ENCODE measurements around the gene NARS2.
A peak's percentile ranks its signal among the peaks of the same experiment; 100 is the strongest.

Gene NARS2

GRCh38 chr11:78459738-78460137 lies 114.9 kb downstream of the NARS2 start:
- in situ Hi-C loops (cut with MboI; ENCODE audit: low pct_unique_long_range_greater_than_20kb, low sequenced_read_pairs): no loop called here
- no peak for DNase-seq

- in situ Hi-C loops (cut with MboI; ENCODE audit: low pct_unique_long_range_greater_than_20kb, low sequenced_read_pairs): no loop called here
- DNase-seq: no peak
Measured at GRCh38 chr11:78457448-78457847, 117.2 kb downstream of the NARS2 start.

GRCh38 chr11:78453140-78453935 lies 121.3 kb downstream of the NARS2 start:
- in situ Hi-C loops (cut with MboI; ENCODE audit: low pct_unique_long_range_greater_than_20kb, low sequenced_read_pairs): no loop called here
- no peak for DNase-seq

GRCh38 chr11:78451371-78452150 lies 123.1 kb downstream of the NARS2 start:
- in situ Hi-C loops (cut with MboI; ENCODE audit: low pct_unique_long_range_greater_than_20kb, low sequenced_read_pairs): no loop called here

GRCh38 chr11:78450866-78451265 lies 123.8 kb downstream of the NARS2 start:
- in situ Hi-C loops (cut with MboI; ENCODE audit: low pct_unique_long_range_greater_than_20kb, low sequenced_read_pairs): no loop called here
- no peak for DNase-seq

More at GRCh38 chr11:78451371-78452150, 123.1 kb downstream of the NARS2 start:
- DNase-seq: no peak

GRCh38 chr11:78449866-78450265 lies 124.8 kb downstream of the NARS2 start:
- no peak for DNase-seq
- in situ Hi-C loops (cut with MboI; ENCODE audit: low pct_unique_long_range_greater_than_20kb, low sequenced_read_pairs): no loop called here

- no peak for DNase-seq
Measured at GRCh38 chr11:78446210-78446609, 128.5 kb downstream of the NARS2 start.

GRCh38 chr11:78444726-78445125 lies 129.9 kb downstream of the NARS2 start:
- in situ Hi-C loops (cut with MboI; ENCODE audit: low pct_unique_long_range_greater_than_20kb, low sequenced_read_pairs): no loop called here
- no peak for DNase-seq

More at GRCh38 chr11:78446210-78446609, 128.5 kb downstream of the NARS2 start:
- in situ Hi-C loops (cut with MboI; ENCODE audit: low pct_unique_long_range_greater_than_20kb, low sequenced_read_pairs): no loop called here

GRCh38 chr11:78441956-78442355 lies 132.7 kb downstream of the NARS2 start:
- in situ Hi-C loops (cut with MboI; ENCODE audit: low pct_unique_long_range_greater_than_20kb, low sequenced_read_pairs): no loop called here
- DNase-seq: no peak

- DNase-seq: no peak
- in situ Hi-C loops (cut with MboI; ENCODE audit: low pct_unique_long_range_greater_than_20kb, low sequenced_read_pairs): no loop called here
Measured at GRCh38 chr11:78438298-78438975, 136.2 kb downstream of the NARS2 start.

- in situ Hi-C loops (cut with MboI; ENCODE audit: low pct_unique_long_range_greater_than_20kb, low sequenced_read_pairs): no loop called here
- DNase-seq: no peak
Measured at GRCh38 chr11:78432956-78433355, 141.7 kb downstream of the NARS2 start.

GRCh38 chr11:78432058-78432515 lies 142.6 kb downstream of the NARS2 start:
- DNase-seq: peak; percentile 46
- in situ Hi-C loops (cut with MboI; ENCODE audit: low pct_unique_long_range_greater_than_20kb, low sequenced_read_pairs): no loop called here

GRCh38 chr11:78429660-78430059 lies 145.0 kb downstream of the NARS2 start:
- DNase-seq: no peak
- in situ Hi-C loops (cut with MboI; ENCODE audit: low pct_unique_long_range_greater_than_20kb, low sequenced_read_pairs): no loop called here

GRCh38 chr11:78429209-78429608 lies 145.5 kb downstream of the NARS2 start:
- in situ Hi-C loops (cut with MboI; ENCODE audit: low pct_unique_long_range_greater_than_20kb, low sequenced_read_pairs): no loop called here
- no peak for DNase-seq

- in situ Hi-C loops (cut with MboI; ENCODE audit: low pct_unique_long_range_greater_than_20kb, low sequenced_read_pairs): no loop called here
- DNase-seq: no peak
Measured at GRCh38 chr11:78428773-78429172, 145.9 kb downstream of the NARS2 start.

- in situ Hi-C loops (cut with MboI; ENCODE audit: low pct_unique_long_range_greater_than_20kb, low sequenced_read_pairs): no loop called here
Measured at GRCh38 chr11:78428266-78428636, 146.4 kb downstream of the NARS2 start.

GRCh38 chr11:78427615-78428265 lies 146.9 kb downstream of the NARS2 start:
- in situ Hi-C loops (cut with MboI; ENCODE audit: low pct_unique_long_range_greater_than_20kb, low sequenced_read_pairs): no loop called here
- DNase-seq: no peak

More at GRCh38 chr11:78428266-78428636, 146.4 kb downstream of the NARS2 start:
- no peak for DNase-seq

GRCh38 chr11:78426845-78427244 lies 147.8 kb downstream of the NARS2 start:
- DNase-seq: no peak
- in situ Hi-C loops (cut with MboI; ENCODE audit: low pct_unique_long_range_greater_than_20kb, low sequenced_read_pairs): no loop called here

- DNase-seq: no peak
- in situ Hi-C loops (cut with MboI; ENCODE audit: low pct_unique_long_range_greater_than_20kb, low sequenced_read_pairs): no loop called here
Measured at GRCh38 chr11:78425399-78426070, 149.1 kb downstream of the NARS2 start.
